ENCODE results near the gene HGS.

Gene HGS

GRCh38 chr17:81688616-81689015 lies 4.8 kb downstream of the HGS start:
- Histone ChIP-seq H3K27ac (ENCODE audit: low read depth, low read length) (no peak overlapping the region), H3F3A (ENCODE audit: control insufficient read depth, insufficient read depth) (no peaks in the 10 kb centered on the region), H4K20me1 (ENCODE audit: control insufficient read depth, insufficient read depth, low read depth, low read length) (peaks cover 13% of the 10 kb centered on the region; the same call in 1 of the 2 replicates), H3K4me2 (ENCODE audit: low read length) (no peak overlapping the region), H3K9me2 (replicated peaks; ENCODE audit: control insufficient read depth, low read length) (no peaks in the 10 kb centered on the region), H3K27me3 (ENCODE audit: control insufficient read depth, low read length) (no peaks in the 10 kb centered on the region), H3K9me3 (ENCODE audit: control insufficient read depth, insufficient read depth, low read length) (no peaks in the 10 kb centered on the region), H3K4me3 (ENCODE audit: low read length) (no peak overlapping the region), H3K79me2 (ENCODE audit: control insufficient read depth, low read length) (peaks cover 56% of the 10 kb centered on the region), H3K4me1 (ENCODE audit: control insufficient read depth, low read length) (peaks cover 14% of the 10 kb centered on the region), H3K36me3 (ENCODE audit: control insufficient read depth, low read length) (peaks cover 94% of the 10 kb centered on the region)
- TF ChIP-seq EZH2phosphoT487 (IDR thresholded peaks at IDR 0.05; ENCODE audit: borderline replicate concordance, low read length), result no peak
- no peak for TF ChIP-seq CTCF (IDR thresholded peaks at IDR 0.05; ENCODE audit: low read depth, low read length, poor library complexity, severe bottlenecking)

GRCh38 chr17:81690066-81690465 lies 6.3 kb downstream of the HGS start:
- H3K4me3 ChIP-seq (ENCODE audit: low read length), result no peak overlapping the region
- no peak overlapping the region for H3K27ac ChIP-seq (ENCODE audit: low read depth, low read length)
- H3K36me3 ChIP-seq (ENCODE audit: control insufficient read depth, low read length), result peaks cover 97% of the 10 kb centered on the region
- peaks cover 9% of the 10 kb centered on the region; the same call in 1 of the 2 replicates for H4K20me1 ChIP-seq (ENCODE audit: control insufficient read depth, insufficient read depth, low read depth, low read length)
- H3K27me3 ChIP-seq (ENCODE audit: control insufficient read depth, low read length), result no peaks in the 10 kb centered on the region
- H3K79me2 ChIP-seq (ENCODE audit: control insufficient read depth, low read length), result peaks cover 46% of the 10 kb centered on the region
- no peaks in the 10 kb centered on the region for H3F3A ChIP-seq (ENCODE audit: control insufficient read depth, insufficient read depth)
- H3K9me2 ChIP-seq (replicated peaks; ENCODE audit: control insufficient read depth, low read length), result no peaks in the 10 kb centered on the region
- TF ChIP-seq EZH2phosphoT487 (IDR thresholded peaks at IDR 0.05; ENCODE audit: borderline replicate concordance, low read length), result no peak
- no peak for TF ChIP-seq CTCF (IDR thresholded peaks at IDR 0.05; ENCODE audit: low read depth, low read length, poor library complexity, severe bottlenecking)
- H3K9me3 ChIP-seq (ENCODE audit: control insufficient read depth, insufficient read depth, low read length), result no peaks in the 10 kb centered on the region
- no peak overlapping the region for H3K4me2 ChIP-seq (ENCODE audit: low read length)
- peaks cover 7% of the 10 kb centered on the region for H3K4me1 ChIP-seq (ENCODE audit: control insufficient read depth, low read length)

GRCh38 chr17:81690549-81690948 lies 6.7 kb downstream of the HGS start:
- Histone ChIP-seq H4K20me1 (ENCODE audit: control insufficient read depth, insufficient read depth, low read depth, low read length) (peaks cover 4% of the 10 kb centered on the region; the same call in 1 of the 2 replicates), H3K36me3 (ENCODE audit: control insufficient read depth, low read length) (peaks cover 97% of the 10 kb centered on the region), H3K4me2 (ENCODE audit: low read length) (no peak overlapping the region)

More at GRCh38 chr17:81690549-81690948, 6.7 kb downstream of the HGS start:
- no peaks in the 10 kb centered on the region for H3F3A ChIP-seq (ENCODE audit: control insufficient read depth, insufficient read depth)
- peaks cover 43% of the 10 kb centered on the region for H3K79me2 ChIP-seq (ENCODE audit: control insufficient read depth, low read length)
- no peak overlapping the region for H3K4me3 ChIP-seq (ENCODE audit: low read length)
- peaks cover 3% of the 10 kb centered on the region for H3K4me1 ChIP-seq (ENCODE audit: control insufficient read depth, low read length)
- no peaks in the 10 kb centered on the region for H3K9me3 ChIP-seq (ENCODE audit: control insufficient read depth, insufficient read depth, low read length)
- no peaks in the 10 kb centered on the region for H3K27me3 ChIP-seq (ENCODE audit: control insufficient read depth, low read length)
- no peaks in the 10 kb centered on the region for H3K9me2 ChIP-seq (replicated peaks; ENCODE audit: control insufficient read depth, low read length)
- TF ChIP-seq CTCF (IDR thresholded peaks at IDR 0.05; ENCODE audit: low read depth, low read length, poor library complexity, severe bottlenecking) (no peak), EZH2phosphoT487 (IDR thresholded peaks at IDR 0.05; ENCODE audit: borderline replicate concordance, low read length) (no peak)
- no peak overlapping the region for H3K27ac ChIP-seq (ENCODE audit: low read depth, low read length)

All from DOHH2 (cell line).